IPS DF 6.9 (cell line): ENCODE data around the gene OR2G2.

Source experiments
- DNase-seq: peaks from one replicate; pipeline ENCODE4 v3.0.0-alpha.2; 2013; ENCODE audit warnings: low read depth, low spot score
- H3K27ac ChIP-seq: one replicate; pipeline ENCODE4 v1.5.1; 2013; ENCODE audit warnings: low read length, control low read depth
- H3K27me3 ChIP-seq: 2 replicates; pipeline ENCODE4 v1.6.1; 2013; ENCODE audit warnings: mild to moderate bottlenecking, low read length; ENCODE audit not compliant: control insufficient read depth, insufficient read depth
- H3K36me3 ChIP-seq: 2 replicates; pipeline ENCODE4 v1.6.1; 2013; ENCODE audit warnings: low read length; ENCODE audit not compliant: control insufficient read depth, insufficient read depth
- H3K4me1 ChIP-seq: 2 replicates; pipeline ENCODE4 v1.6.1; 2013; ENCODE audit warnings: low read length; ENCODE audit not compliant: control insufficient read depth, insufficient read depth
- H3K4me3 ChIP-seq: 2 replicates; pipeline ENCODE4 v1.5.1; 2013; ENCODE audit warnings: mild to moderate bottlenecking, low read length
- H3K9me3 ChIP-seq: 2 replicates; pipeline ENCODE4 v1.6.1; 2013; ENCODE audit warnings: low read length, inconsistent platforms; ENCODE audit not compliant: control insufficient read depth, insufficient read depth
- WGBS: extraction: QIAGEN DNeasy Blood & Tissue Kit; methylation state at CpG from one replicate; pipeline ENCODE4 v1.1.7; 2013; ENCODE audit warnings: mixed read lengths, missing lambda C conversion rate; ENCODE audit not compliant: insufficient read length, insufficient coverage; 5-methylcytosine and 5-hydroxymethylcytosine counted together

Gene OR2G2

DNA sequence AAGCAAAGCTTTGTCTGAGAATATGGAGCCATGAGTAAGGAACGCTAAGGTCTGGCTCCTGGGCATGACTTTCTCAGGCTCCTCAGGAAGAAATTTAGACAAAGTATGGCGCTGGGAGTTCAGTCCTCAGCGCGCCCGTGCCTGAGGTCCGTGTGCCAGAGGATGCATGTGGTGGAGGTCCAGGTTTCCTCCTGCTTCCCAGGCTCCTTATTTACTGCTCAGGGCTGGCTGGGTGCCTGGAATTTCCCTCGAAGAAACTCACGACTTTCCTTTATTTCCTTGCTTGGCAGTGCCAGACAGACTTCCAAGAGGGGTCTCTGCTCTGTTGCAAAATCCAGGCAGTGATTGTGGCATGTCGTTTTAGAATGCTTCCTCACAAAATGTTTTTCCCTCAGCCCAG, 26.0 kb upstream of the OR2G2 start:
- Histone ChIP-seq H3K27ac (no peak overlapping the region), H3K4me1 (0 out of 2 replicates have a peak, but pooled peaks cover 1% of the 10 kb centered on the region), H3K4me3 (no peak overlapping the region), H3K9me3 (no peaks in the 10 kb centered on the region), H3K36me3 (no peaks in the 10 kb centered on the region), H3K27me3 (no peaks in the 10 kb centered on the region)
- no peak for DNase-seq
- no CpG with 5 or more reads among the region's 9 CpGs for WGBS

DNA sequence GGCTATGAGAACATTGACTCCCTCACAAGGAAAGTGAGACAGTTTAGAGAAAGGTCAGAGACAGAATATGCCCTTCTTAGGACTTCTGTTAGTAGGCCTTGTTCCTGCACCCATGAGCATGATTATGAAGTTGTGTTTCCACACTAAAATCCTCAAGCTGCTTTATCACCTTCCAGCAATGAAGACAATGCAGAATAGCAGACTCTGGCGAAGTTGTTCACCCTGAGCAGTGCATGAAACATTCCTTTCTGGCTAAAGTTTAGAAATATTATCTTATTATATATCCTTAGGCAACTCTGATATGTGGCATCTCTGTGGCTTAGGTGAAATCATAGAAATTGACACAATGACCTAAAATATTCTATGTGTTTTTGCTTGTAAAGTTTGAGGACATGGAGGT, 13.9 kb upstream of the OR2G2 start:
- DNase-seq = no peak
- Histone ChIP-seq H3K4me1 (no peaks in the 10 kb centered on the region), H3K36me3 (no peaks in the 10 kb centered on the region), H3K9me3 (no peaks in the 10 kb centered on the region), H3K27me3 (no peaks in the 10 kb centered on the region), H3K4me3 (no peak overlapping the region), H3K27ac (no peak overlapping the region)
- no CpG with 5 or more reads among the region's 1 CpG for WGBS

DNA sequence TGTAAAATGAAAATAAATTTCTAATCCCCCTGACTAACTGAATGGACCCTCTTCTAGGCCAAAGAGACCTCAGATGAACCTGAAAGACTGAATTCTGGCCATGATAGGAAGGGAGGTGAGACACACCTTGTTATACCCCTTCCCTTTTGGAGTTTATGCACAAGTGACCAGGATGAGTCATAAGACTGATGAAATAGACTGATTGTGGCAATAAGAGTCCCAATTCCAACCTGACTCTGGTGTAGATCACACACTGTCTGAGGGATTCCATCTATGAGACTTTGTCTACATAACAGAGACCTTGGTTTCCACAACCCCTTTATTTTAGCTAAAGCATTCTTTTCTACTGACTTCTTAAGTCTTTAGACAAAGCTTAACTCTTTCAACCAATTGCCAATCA, 13.5 kb upstream of the OR2G2 start:
- Histone ChIP-seq H3K36me3 (no peaks in the 10 kb centered on the region), H3K9me3 (no peaks in the 10 kb centered on the region), H3K27ac (no peak overlapping the region), H3K4me3 (no peak overlapping the region), H3K27me3 (no peaks in the 10 kb centered on the region), H3K4me1 (no peaks in the 10 kb centered on the region)
- no peak for DNase-seq

DNA sequence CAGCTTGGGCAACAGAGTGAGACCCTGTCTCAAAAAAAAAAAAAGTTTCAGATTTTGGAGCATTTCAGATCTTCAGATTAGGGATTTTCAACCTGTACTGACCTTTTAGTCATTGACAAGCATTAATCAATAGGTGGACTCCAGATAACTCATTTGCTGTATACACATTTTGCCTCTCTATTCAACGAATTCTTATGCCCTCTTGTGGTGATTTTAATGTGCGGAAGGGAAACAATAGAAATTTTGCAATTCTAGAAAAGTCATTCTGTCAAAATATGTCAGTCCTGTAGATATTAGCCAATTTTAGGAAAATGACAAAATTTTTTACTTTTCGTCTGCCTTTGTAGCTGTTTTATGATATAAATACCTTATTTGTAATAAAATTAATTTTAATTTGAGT, 11.6 kb upstream of the OR2G2 start:
- H3K27ac ChIP-seq = no peak overlapping the region
- no peaks in the 10 kb centered on the region for H3K9me3 ChIP-seq
- no peaks in the 10 kb centered on the region for H3K4me1 ChIP-seq
- no peaks in the 10 kb centered on the region for H3K36me3 ChIP-seq
- H3K27me3 ChIP-seq = no peaks in the 10 kb centered on the region
- WGBS = no CpG with 5 or more reads among the region's 3 CpGs
- DNase-seq = no peak
- H3K4me3 ChIP-seq = no peak overlapping the region

DNA sequence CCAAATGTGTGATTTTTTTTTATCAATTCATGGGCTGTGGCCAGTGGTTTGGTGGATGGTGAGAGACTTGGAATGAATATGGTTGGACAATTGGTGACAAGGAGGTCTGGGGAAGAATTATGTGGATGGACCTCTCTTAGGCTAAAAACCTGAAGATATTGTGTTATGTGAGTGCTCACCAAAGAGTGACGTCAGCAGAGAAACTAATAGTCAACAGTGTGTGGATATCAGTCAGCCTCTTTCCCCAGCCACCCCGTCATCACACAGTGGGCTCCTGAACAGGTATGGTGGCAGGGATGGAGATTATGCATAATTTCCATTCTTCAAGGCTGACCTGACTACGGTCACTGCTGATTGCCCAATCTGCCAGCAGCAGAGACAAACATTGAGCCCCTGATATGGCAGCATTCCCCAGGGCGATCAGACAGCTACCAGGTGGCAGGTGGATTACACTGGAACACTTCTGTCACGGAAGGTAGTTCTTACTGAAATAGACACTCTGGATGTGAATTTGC, 9.2 kb upstream of the OR2G2 start:
- Histone ChIP-seq H3K27ac (no peak overlapping the region), H3K9me3 (no peaks in the 10 kb centered on the region), H3K4me3 (no peak overlapping the region), H3K4me1 (no peaks in the 10 kb centered on the region), H3K36me3 (no peaks in the 10 kb centered on the region), H3K27me3 (no peaks in the 10 kb centered on the region)
- no CpG with 5 or more reads among the region's 5 CpGs for WGBS
- no peak for DNase-seq

DNA sequence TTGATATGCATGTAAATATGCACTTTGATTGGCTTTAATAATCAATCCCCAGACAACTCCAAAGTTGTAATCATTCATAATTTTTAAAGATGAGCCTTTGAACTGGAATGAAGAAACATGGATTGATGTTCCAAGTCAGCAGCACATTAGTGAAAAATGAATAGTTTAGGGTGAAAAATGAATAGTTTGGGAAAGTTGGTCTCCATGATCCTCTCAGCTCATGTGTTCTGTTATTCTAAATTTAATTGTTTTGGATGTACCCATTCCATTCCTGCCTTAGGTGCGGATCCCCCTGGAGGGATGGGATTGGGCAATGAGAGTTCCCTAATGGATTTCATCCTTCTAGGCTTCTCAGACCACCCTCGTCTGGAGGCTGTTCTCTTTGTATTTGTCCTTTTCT, 17.1 kb downstream of the OR2G2 start, which contains the start of gene OR2G3:
Gene OR2G3 (plus strand): TSS at position 301 of the 400 bp plus-strand sequence. CDS start 0 bp downstream, at position 301.
- no peak for DNase-seq
- H3K27me3 ChIP-seq = no peaks in the 10 kb centered on the region
- no peak within 1 kb of the TSS for H3K27ac ChIP-seq
- no peaks in the 10 kb centered on the region for H3K9me3 ChIP-seq
- H3K36me3 ChIP-seq = no peaks in the 10 kb centered on the region
- WGBS = no CpG with 5 or more reads among the region's 2 CpGs
- no peaks in the 10 kb centered on the region for H3K4me1 ChIP-seq
- H3K4me3 ChIP-seq = no peak within 1 kb of the TSS

DNA sequence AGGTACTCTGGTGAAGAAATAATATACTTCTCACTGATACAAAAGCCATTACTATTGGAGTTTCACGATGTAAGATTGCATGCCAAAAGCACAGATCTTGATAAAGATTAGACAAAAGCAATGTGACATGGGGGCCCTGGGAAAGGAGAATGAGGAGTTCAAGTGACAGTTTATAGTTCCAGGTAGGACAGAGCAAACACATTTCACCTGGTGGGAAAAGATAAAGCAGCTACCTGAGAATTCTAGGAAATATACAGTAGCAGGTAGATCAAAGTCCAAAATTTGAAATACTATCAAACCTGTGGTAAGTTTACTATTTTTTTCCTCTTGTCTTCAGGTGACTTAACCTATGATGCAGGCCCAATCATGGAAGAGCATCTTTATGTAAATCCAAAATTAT, 25.2 kb downstream of the OR2G2 start:
- WGBS = no CpG with 5 or more reads among the region's 1 CpG
- no peak for DNase-seq
- no peak overlapping the region for H3K4me3 ChIP-seq
- no peaks in the 10 kb centered on the region for H3K36me3 ChIP-seq
- no peaks in the 10 kb centered on the region for H3K4me1 ChIP-seq
- no peaks in the 10 kb centered on the region for H3K27me3 ChIP-seq
- H3K27ac ChIP-seq = no peak overlapping the region
- H3K9me3 ChIP-seq = no peaks in the 10 kb centered on the region

DNA sequence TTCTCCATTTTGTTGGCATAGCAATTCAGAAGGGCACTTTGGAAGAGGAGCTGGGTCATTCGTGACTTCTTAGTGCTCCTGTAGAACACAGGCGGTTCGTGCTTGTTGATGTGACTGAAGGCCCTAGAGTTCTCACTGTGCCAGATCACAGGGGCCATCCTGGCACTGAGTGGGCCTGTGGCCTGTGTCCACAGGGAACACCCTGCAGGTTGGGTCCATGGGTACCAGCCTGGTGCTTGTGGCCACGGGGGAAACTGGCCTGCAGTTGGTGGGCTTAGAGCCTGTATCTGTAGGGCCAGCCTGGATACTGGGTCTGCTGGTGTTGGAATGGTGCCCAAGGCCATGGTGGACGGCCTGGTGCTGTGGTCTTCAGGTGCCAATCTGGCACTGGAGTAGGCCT, 26.5 kb downstream of the OR2G2 start:
- no peak overlapping the region for H3K4me3 ChIP-seq
- DNase-seq = no peak
- no peaks in the 10 kb centered on the region for H3K9me3 ChIP-seq
- no CpG with 5 or more reads among the region's 5 CpGs for WGBS
- no peaks in the 10 kb centered on the region for H3K4me1 ChIP-seq
- no peak overlapping the region for H3K27ac ChIP-seq
- no peaks in the 10 kb centered on the region for H3K27me3 ChIP-seq
- H3K36me3 ChIP-seq = no peaks in the 10 kb centered on the region

DNA sequence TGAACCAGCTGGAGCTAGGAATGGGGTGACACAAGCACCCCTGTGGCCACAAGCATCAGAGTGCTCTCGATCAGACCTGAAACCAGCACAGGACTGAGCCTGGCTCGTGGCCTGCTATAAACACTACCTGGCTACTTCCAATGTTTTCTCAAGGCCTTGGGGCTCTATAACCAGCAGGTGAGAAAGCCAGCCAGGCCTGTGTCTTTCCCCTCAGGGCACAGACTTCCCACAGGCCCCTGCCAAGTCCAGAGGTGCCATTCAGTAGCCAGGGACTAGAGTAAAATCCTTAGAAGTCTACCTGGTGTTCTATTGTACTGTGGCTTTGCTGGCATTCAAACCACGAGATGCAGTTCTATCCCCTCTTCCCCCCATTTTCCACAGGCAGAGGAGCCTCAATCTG, 39.8 kb downstream of the OR2G2 start:
- Histone ChIP-seq H3K4me1 (no peaks in the 10 kb centered on the region), H3K27me3 (no peaks in the 10 kb centered on the region), H3K27ac (no peak overlapping the region), H3K4me3 (no peak overlapping the region), H3K9me3 (no peaks in the 10 kb centered on the region), H3K36me3 (no peaks in the 10 kb centered on the region)
- no peak for DNase-seq
- WGBS = no CpG with 5 or more reads among the region's 3 CpGs

DNA sequence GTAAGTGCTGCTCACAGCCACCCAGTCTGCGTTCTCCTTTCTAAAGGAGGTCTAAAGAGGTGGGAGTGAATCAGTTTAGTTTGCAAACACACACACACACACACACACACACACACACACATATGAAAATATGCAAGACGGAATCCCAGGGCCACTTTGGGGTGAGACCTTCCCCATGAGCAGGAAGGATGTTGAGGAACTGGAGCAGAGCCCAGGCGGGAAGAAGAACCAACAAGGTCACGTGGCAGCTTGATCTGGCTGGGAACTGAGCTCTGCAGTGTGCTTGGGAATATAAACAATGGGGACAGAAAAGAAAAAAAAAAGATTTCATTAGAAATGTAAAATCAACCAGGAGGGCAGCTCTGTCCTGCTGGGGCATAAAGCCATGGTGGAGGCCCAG, 49.9 kb downstream of the OR2G2 start:
- H3K27ac ChIP-seq = no peak overlapping the region
- H3K9me3 ChIP-seq = no peaks in the 10 kb centered on the region
- H3K4me3 ChIP-seq = no peak overlapping the region
- DNase-seq = no peak
- H3K4me1 ChIP-seq = no peaks in the 10 kb centered on the region
- H3K27me3 ChIP-seq = no peaks in the 10 kb centered on the region
- H3K36me3 ChIP-seq = no peaks in the 10 kb centered on the region
- WGBS = no CpG with 5 or more reads among the region's 4 CpGs

DNA sequence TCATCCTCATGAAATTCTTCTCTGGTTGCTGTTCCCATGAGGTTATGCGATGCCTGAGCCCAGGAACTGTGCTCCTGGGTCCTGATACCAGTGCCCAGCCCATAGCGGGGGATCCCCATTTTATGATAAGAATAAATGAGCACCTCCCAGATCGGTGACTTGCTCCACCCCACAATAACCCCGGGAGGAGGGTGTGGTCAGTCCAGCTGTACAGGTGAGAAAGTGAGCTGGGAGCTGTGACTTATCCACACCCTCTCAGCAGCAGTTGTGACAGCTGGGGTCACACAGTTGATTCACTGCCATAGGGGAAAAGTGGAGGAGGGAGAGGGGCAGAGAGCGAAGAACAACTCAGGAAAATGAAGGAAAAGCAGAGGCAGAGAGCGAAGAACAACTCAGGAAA, 50.6 kb downstream of the OR2G2 start:
- WGBS = no CpG with 5 or more reads among the region's 6 CpGs
- DNase-seq = no peak
- no peak overlapping the region for H3K4me3 ChIP-seq
- no peak overlapping the region for H3K27ac ChIP-seq
- no peaks in the 10 kb centered on the region for H3K4me1 ChIP-seq
- no peaks in the 10 kb centered on the region for H3K27me3 ChIP-seq
- H3K9me3 ChIP-seq = no peaks in the 10 kb centered on the region
- no peaks in the 10 kb centered on the region for H3K36me3 ChIP-seq
